ENCODE data around the gene BBOF1.

BBOF1 gene

DNA sequence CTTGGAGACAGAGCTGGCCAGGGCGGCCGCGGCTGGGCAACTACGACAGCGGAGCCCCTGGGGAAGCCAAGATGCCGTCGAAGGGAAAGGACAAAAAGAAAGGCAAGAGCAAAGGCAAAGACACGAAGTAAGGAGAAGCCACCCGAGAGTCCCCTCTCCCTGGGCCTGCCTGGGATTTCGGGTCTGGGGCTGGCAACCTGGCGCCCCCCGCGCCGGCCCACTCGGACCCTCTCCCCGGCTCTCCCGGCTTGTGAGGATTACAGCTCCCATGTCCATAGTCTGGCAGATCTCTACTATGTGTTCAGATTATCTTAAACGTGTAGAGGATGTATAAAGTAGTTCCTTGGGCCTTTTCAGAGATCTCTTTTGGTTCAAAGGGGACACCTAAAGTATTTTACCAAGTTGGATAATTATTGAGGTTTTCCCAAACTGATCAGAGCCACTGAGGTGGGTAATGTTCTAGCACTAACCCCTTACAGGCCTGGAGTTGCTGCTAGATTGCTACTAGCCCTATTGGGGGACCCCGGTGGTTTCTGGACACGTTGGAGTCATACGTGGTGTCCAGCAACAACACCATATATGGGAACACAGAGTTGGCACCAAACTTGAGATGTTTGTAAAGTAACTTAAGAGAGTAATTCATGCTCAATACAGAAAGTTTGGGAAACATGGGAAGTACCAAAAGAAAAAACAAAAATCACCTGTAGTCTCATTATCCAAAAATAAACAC is 424 bp downstream of the BBOF1 start:
- in situ Hi-C loops (cut with MboI; ENCODE audit: low pct_unique_long_range_greater_than_20kb, low sequenced_read_pairs): no loop called here
- no peak for DNase-seq

DNA sequence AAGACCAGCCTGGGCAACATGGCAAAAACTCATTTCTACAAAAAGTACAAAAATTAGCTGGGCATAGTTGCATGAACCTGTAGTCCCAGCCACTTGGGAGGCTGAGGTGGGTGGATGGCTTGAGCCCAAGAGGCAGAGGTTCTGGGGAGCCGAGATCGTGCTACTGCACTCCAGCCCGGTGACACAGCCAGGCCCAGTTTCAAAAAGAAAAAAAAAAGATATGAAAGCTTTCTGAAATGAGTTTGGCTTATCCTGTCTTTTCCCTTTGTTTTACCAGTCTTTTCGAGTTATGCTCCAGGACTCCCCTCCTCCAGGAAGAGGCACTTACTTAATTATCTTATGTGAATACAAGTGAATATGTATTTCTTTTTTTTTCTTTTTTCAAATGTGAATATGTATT is 3.2 kb downstream of the BBOF1 start:
- in situ Hi-C loops (cut with MboI; ENCODE audit: low pct_unique_long_range_greater_than_20kb, low sequenced_read_pairs): no loop called here
- DNase-seq: no peak

DNA sequence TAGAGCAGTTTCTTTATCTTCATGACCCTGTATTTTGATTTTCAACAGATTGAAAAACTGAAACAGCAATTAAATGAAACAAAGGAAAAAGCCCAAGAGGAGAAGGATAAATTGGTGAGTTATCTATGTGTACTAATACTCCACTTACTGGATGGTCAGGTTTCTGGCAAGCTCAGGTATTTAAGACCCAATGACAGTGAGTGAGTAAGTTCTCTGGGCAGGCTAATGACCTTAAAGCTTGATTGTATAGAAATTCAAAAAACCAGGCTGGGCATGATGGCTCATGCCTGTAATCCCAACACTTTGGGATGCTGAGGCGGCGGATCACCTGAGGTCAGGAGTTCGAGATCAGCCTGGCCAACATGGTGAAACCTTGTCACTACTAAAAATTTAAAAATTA is 10.0 kb downstream of the BBOF1 start:
- in situ Hi-C loops (cut with MboI; ENCODE audit: low pct_unique_long_range_greater_than_20kb, low sequenced_read_pairs): loop anchor here (25.0 kb wide), 1 partner anchor 517 kb away; no protein-coding TSS in a partner anchor
- DNase-seq: no peak

DNA sequence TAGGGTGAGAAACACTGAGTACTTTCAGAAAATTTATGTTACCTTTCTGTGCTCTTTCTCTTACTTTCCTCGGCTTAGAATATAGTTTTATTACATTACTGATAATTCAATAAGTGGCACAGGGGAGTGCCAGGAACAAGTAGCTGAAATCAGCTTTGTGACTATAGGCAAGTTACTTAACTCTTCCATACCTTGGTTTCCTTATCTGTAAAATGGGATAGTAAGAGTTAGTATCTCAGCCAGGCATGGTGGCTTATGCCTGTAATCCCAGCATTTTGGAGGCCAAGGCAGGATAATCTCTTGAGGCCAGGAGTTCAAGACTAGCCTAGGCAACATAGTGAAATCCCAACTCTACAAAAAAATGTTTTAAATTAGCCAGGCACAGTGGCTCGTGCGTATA is 15.4 kb downstream of the BBOF1 start:
- no peak for DNase-seq
- in situ Hi-C loops (cut with MboI; ENCODE audit: low pct_unique_long_range_greater_than_20kb, low sequenced_read_pairs): loop anchor here (25.0 kb wide), 1 partner anchor 522 kb away; no protein-coding TSS in a partner anchor

DNA sequence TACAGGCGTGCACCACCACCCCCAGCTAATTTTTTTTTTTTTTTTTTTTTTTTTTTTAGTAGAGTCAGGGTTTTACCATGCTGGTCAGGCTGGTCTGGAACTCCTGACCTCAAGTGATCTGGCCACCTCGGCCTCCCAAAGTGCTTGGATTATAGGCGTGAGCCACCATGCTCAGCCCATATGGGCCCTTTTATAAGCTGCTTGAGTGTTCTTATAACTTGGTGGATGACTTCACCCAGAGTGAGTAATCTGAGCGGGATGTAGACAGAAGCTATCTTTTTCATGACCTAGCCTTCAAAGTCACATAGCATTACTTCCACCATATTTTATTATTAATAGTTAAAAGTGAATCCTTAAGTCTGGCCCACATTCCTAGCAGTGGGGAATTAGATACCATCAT is 16.4 kb downstream of the BBOF1 start:
- in situ Hi-C loops (cut with MboI; ENCODE audit: low pct_unique_long_range_greater_than_20kb, low sequenced_read_pairs): loop anchor here (25.0 kb wide), 1 partner anchor 523 kb away; no protein-coding TSS in a partner anchor
- no peak for DNase-seq

DNA sequence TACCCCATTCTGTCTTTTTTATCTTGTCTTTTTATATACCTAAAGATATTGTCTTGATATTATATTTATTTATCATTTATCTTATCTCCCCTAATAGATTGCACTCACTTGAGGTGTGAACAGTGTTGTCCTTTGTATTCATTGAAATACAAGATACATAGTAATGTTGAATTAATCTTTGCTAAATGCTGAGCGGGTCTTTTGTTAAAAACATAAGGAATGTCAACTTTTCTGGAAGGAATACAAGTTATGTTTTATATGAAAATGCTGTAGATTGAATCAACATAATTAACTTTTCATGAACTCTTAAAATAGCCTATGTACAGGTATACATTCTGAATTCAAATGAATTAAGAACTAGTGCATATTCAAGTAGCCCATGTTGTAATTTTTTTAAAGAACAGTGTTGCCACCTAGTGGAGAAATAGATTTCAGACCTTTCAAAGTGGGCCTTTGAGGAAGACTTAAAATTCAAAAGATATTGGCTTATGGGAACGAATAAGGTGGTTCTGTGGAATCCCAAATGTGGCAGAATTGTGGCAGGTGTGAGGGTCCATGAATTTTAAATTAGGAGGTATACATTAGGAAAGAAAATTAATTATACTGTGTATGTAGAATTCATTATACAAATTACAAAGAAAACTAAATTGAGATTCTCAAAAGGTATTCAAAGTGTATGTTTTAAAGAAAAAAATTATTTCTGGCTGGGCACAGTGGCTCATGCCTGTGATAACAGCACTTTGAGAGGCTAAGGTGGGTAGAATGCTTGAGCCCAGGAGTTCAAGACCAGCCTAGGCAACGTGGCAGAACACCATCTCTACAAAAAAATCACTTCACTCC is 19.1 kb downstream of the BBOF1 start:
- peak; percentile 89 for DNase-seq
- in situ Hi-C loops (cut with MboI; ENCODE audit: low pct_unique_long_range_greater_than_20kb, low sequenced_read_pairs): loop anchor here (25.0 kb wide), 1 partner anchor 526 kb away; no protein-coding TSS in a partner anchor

DNA sequence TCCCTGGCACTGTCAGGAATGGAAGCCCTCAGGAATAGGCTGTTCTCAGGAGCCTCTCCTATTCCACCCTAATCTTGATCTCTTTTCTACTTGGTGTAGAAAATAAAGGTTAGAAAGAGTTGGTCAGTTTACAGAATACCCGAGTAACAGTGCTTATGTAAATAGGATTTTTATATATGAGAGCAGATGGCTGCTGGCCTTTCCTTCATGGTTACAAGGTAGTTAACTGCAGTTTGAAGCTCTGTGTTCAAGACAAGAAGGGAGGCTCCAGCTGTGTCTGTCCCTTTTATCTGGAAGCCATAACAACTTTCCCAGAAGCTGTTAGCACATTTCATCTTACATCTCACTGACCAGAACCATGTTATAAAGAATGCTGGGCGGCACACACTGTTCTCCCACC is 23.1 kb downstream of the BBOF1 start:
- DNase-seq: no peak
- in situ Hi-C loops (cut with MboI; ENCODE audit: low pct_unique_long_range_greater_than_20kb, low sequenced_read_pairs): loop anchor here (25.0 kb wide), 1 partner anchor 530 kb away; no protein-coding TSS in a partner anchor

DNA sequence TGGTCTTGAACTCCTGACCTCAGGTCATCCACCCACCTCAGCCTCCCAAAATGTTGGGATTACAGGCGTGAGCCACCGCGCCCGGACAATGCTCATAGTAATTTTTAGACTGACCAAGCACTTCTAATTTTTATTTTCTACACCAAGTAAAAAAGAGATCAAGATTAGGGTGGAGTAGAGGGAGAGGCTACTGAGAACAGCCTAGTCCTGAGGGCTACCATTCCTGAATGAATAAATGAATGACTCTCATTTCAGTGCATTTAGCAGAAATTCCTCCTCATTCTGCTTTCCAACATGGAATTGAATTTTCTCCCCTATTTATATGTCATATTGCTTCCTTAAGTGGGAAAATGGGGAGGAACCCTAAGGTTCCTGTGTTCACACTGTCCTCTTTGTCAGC is 26.4 kb downstream of the BBOF1 start:
- in situ Hi-C loops (cut with MboI; ENCODE audit: low pct_unique_long_range_greater_than_20kb, low sequenced_read_pairs): loop anchor here (25.0 kb wide), 1 partner anchor 533 kb away; no protein-coding TSS in a partner anchor
- DNase-seq: no peak

DNA sequence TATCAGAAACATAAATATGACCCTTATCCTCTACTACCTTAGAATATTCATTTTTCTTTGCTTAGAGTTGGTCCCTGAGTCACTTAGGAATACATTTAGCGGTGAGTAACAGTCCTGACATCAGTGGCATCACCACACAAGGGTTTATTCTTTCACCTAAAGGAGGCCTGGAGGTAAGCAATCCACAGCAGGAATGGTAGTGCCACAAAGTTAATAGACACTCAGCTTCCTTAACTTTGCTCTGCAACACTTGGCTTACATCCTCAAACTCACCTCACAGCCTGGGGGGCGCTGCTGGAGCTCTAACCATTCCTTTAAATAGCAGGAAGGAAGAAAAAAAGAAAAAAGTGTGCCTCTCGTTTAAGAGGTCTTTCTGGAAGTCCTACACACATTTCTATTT is 29.1 kb downstream of the BBOF1 start:
- DNase-seq: peak; percentile 33
- in situ Hi-C loops (cut with MboI; ENCODE audit: low pct_unique_long_range_greater_than_20kb, low sequenced_read_pairs): loop anchor here (25.0 kb wide), 1 partner anchor 536 kb away; no protein-coding TSS in a partner anchor

DNA sequence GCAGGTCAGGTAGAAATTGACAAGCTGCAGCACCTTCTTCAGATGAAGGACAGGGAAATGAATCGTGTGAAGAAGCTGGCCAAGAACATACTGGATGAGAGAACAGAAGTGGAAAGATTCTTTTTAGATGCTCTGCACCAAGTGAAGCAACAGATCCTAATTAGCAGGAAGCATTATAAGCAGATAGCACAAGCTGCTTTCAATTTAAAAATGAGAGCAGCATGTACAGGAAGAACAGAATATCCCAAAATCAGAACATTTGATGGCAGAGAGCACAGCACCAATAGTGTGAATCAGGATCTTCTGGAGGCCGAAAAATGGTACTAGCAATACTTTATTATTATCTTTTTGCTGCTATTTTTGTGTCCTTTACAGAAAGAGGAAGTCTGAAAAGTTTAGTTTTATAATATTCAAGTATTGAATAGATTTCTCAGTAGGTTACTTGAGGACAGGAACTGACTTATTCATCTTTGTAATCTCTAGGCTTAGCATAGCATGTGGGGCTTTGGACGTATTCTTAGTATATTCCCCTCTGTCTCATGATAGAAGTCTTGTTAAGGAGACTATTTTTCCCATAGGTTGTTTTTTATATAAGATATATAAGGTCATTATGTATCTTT is 30.8 kb downstream of the BBOF1 start:
- in situ Hi-C loops (cut with MboI; ENCODE audit: low pct_unique_long_range_greater_than_20kb, low sequenced_read_pairs): loop anchor here (25.0 kb wide), 1 partner anchor 538 kb away; no protein-coding TSS in a partner anchor
- DNase-seq: peak; percentile 16

DNA sequence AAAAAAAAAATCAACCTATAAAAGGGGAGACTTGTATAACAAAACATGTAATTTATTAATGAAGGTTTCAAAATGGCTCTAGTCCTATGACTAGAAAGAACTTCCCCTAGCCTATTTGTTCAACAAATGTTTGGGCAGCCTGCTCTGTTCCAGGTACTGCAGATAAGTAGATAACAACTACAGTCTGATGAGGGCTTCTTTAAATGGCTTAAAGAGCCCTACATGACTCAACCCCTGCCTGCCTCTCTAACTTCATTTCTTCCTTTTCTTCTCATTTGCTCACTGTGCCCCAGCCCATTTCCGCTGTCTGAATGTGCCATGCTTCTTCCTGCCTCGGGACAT is 43.6 kb downstream of the BBOF1 start:
- in situ Hi-C loops (cut with MboI; ENCODE audit: low pct_unique_long_range_greater_than_20kb, low sequenced_read_pairs): no loop called here
- DNase-seq: no peak

DNA sequence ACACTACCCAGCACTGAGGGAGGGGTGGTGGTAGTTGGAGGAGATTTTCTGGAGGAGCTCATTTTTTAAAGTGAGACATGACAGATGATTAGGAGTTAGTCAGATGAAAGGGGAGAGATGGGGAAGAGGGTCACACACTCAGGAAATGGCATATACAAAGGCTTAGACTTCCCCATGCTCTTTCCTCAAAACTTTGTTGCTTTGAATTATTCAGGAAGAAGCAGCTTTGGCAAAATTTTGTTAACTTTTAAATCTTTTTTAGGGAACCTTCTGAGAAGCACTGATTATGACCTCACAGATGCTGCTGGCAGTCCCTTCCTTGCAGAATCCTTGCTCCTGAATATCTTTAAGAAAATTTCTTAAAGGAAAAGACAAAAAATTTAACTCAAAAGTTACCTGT is 45.3 kb downstream of the BBOF1 start:
- no peak for DNase-seq
- in situ Hi-C loops (cut with MboI; ENCODE audit: low pct_unique_long_range_greater_than_20kb, low sequenced_read_pairs): no loop called here

DNA sequence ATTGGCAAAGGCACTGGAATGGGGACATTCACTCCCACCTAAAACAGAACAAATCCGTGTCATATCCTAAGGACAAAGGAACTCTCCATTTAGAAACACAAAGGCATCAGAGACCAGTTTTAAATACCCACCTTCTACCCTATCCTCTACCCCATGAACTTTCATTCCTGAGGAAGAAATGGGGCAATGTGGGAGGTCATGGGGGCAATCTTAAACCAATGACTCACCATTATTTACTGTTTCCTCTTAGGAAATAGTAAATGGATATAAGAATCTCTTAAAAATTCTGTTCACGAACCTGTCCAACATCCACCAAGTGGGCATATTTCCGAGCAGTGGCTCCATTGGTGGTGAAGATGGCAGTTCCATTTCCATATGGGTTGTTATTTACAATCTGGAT is 45.7 kb downstream of the BBOF1 start:
- in situ Hi-C loops (cut with MboI; ENCODE audit: low pct_unique_long_range_greater_than_20kb, low sequenced_read_pairs): no loop called here

DNA sequence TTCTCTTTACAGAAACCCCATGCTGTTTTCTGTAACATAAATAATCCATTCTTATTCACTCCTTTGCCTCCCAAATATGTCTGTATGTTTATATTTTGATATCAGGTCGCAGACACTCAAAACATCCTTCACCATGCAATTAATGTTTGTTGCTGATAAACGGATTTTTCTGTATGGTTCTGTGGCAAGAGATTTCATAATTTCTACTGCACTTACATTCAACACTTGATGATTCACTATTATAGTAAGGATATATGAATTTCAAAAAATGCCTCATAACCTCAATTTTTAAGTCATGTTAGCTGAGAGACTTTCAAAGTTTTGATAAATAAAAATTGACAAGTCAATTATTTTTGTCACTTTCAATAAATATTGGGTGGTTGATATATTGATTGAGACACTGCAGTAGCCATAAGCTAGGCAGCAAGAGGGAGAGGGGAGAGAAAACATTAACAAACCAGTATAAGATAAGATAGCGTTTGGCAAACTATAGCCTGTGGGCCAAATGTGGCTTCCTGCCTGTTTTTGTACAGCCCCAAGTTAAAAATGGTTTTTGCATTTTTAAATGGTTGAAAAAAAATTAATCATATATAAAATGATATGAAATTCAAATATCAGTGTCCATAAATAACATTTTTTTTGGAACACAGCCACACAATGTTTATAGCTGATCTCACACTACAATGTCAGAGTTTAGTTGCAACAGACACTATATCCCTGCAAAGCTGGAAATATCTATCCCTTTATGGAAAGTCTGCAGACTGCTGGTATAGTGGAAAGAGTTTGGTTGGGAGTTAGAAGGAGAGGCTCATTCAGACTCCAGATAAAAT is 46.8 kb downstream of the BBOF1 start:
- DNase-seq: no peak
- in situ Hi-C loops (cut with MboI; ENCODE audit: low pct_unique_long_range_greater_than_20kb, low sequenced_read_pairs): no loop called here

More for the DNA sequence above, 45.7 kb downstream of the BBOF1 start:
- no peak for DNase-seq

DNA sequence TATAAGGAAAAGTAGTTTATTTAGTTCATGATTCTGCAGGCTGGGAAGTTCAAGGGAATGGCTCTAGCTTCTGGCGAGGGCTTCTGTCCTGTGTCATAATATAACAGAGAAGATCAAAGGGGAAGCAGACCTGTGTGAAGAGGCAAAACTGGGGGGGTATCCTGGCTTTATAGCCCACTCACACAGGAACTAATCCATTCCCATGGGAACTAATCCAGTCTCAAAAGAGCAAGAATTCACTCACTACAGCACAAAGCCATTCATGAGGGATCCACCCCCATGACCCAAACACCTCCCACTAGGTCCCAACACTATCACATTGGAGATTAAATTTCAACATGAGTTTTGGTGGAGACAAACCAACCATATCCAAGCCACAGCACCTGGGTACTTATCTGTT is 58.3 kb downstream of the BBOF1 start:
- in situ Hi-C loops (cut with MboI; ENCODE audit: low pct_unique_long_range_greater_than_20kb, low sequenced_read_pairs): no loop called here

DNA sequence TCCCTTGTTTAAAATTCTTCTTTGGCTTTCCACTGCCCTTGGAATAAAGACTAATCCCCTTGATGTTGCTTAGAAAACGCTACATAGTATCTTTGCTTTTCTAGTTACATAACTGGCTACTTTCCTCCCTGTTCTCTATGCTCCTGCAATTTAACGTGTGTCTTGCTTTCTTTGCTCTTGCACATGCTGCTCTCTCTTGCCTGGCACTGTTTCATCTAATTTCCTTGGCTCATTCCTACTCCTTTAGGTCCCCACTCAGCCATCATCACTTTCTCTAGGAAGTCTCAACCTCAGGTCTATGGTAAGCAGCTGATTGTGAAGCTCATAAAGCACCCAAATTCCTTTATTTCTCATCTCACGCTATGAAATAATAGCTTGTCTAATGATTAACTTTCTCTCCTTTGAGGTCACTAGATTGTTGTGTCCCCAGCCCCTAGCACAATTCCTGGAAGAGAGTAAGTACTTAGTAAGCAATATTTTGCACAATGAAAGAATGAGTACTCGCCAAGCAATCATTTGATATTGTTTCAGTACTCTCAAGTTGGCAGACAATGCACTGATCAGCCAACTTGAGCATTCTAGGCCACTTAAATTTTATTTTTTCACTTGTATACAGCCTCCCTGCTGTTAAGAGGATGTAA is 61.8 kb downstream of the BBOF1 start:
- no peak for DNase-seq
- in situ Hi-C loops (cut with MboI; ENCODE audit: low pct_unique_long_range_greater_than_20kb, low sequenced_read_pairs): no loop called here

More for the DNA sequence above, 58.3 kb downstream of the BBOF1 start:
- DNase-seq: no peak

DNA sequence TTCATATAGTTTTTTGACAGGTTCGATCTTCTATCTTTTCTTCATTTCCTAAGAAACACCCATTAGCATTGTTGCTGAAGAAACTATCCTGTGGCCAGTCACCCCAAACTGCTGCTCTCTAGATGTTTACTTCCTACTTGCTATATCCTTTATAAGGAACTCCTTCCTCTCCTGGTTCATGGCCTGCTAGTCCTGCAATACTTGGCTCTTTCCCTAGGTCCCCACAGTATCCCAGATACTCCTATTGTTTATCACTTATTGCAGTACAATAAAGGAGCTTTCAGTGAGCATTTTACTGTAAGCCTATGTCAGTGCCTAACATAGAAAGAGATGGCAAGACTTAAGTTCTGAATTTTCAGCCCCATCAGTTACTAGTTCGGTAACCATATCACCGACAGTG is 62.3 kb downstream of the BBOF1 start:
- in situ Hi-C loops (cut with MboI; ENCODE audit: low pct_unique_long_range_greater_than_20kb, low sequenced_read_pairs): no loop called here
- no peak for DNase-seq

DNA sequence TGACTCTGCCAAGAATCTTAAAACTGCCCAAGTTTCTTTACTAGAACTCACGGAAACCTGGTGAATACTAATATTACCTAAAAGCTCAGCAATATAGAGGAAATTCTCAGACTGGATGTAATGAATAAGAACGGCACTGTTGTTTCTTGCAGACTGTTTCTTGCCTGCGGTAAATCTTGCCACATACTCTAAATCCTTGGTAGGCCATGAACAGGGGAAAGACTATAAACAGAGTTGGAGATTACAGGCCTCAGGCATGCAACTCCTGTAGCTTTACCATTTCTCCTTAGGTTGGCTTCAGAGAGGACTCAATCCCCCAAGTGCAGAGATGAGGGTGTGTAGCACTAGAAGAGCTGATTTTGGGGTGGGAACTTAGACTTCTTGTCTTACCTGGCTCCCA is 64.0 kb downstream of the BBOF1 start:
- in situ Hi-C loops (cut with MboI; ENCODE audit: low pct_unique_long_range_greater_than_20kb, low sequenced_read_pairs): no loop called here
- DNase-seq: no peak
